ENCODE measurements around the gene LSM14A.

- no peak for TF ChIP-seq CTCF (IDR thresholded peaks at IDR 0.05)
- TF ChIP-seq POLR2A (IDR thresholded peaks at IDR 0.05; ENCODE audit: low read depth), result no peak
- TF ChIP-seq POLR2AphosphoS5 (IDR thresholded peaks at IDR 0.05), result no peak
- TF ChIP-seq EP300 (IDR thresholded peaks at IDR 0.05), result no peak
Measured at GRCh38 chr19:34255546-34255945, 83.2 kb downstream of the LSM14A start.
